K562 (cell line): ENCODE results near the gene TXNL1. TPM values are rescaled to one million over a fixed set of nuclear protein-coding genes. Genes with fewer than 3 reads are reported as not detected.

Experiments
- E2F3 ChIP-seq: fragments of 250-450 bp; sonication (Bioruptor Pico); IDR thresholded peaks from 2 replicates; pipeline ENCODE4 v1.4.0; 2020; ENCODE audit warnings: mild to moderate bottlenecking
- FOXJ2 ChIP-seq: fragments of 200-800 bp; sonication (Bioruptor generic); IDR thresholded peaks from 2 replicates; pipeline ENCODE4 v1.6.1; 2016; ENCODE audit warnings: missing genetic modification characterization, missing compliant biosample characterization
- LARP7 ChIP-seq: fragments of 450-650 bp; IDR thresholded peaks from 2 replicates; pipeline ENCODE4 v1.6.1; 2016
- MCM2 ChIP-seq: fragments of 450-650 bp; IDR thresholded peaks from 2 replicates; pipeline ENCODE4 v1.6.1; 2017; ENCODE audit warnings: low read depth, mild to moderate bottlenecking
- MED1 ChIP-seq: sonication (generic); formaldehyde crosslinking; IDR thresholded peaks from 2 replicates; pipeline ENCODE4 v1.8.1; 2023; ENCODE audit warnings: missing genetic modification reagents, borderline replicate concordance
- MGA ChIP-seq: fragments of 450-650 bp; IDR thresholded peaks from 2 replicates; pipeline ENCODE4 v1.6.1; 2016; ENCODE audit warnings: mild to moderate bottlenecking, moderate library complexity
- NCOA2 ChIP-seq, 2 experiments: fragments of 450-650 bp; IDR thresholded peaks; 2 replicates each; pipeline ENCODE4 v1.6.1; 2018; ENCODE audit warnings: mild to moderate bottlenecking in 2 of 2, moderate library complexity in 1 of 2; ENCODE audit not compliant: partially characterized antibody in 2 of 2
- NCOA6 ChIP-seq: fragments of 450-650 bp; IDR thresholded peaks from 2 replicates; pipeline ENCODE4 v1.6.1; 2017; ENCODE audit warnings: mild to moderate bottlenecking
- PHB2 ChIP-seq: fragments of 450-650 bp; IDR thresholded peaks from 2 replicates; pipeline ENCODE4 v1.6.1; 2017; ENCODE audit warnings: low read depth
- SMAD4 ChIP-seq: fragments of 250-450 bp; sonication (Bioruptor Pico); conservative IDR thresholded peaks from 2 replicates; pipeline ENCODE4 v1.8.0; 2021; ENCODE audit warnings: inconsistent platforms, mild to moderate bottlenecking, moderate library complexity
- SRSF9 ChIP-seq: fragments of 200-400 bp; formaldehyde crosslinking; IDR thresholded peaks from 2 replicates; pipeline ENCODE4 v1.6.1; 2017; ENCODE audit warnings: low read depth, low read length, borderline replicate concordance
- STAT5B ChIP-seq: fragments of 250-450 bp; sonication (Bioruptor Pico); IDR thresholded peaks from 2 replicates; pipeline ENCODE4 v1.8.0; 2021; ENCODE audit warnings: mild to moderate bottlenecking, inconsistent platforms
- XRCC5 ChIP-seq: fragments of 200-400 bp; formaldehyde crosslinking; IDR thresholded peaks from 2 replicates; pipeline ENCODE4 v1.6.1; 2017; ENCODE audit warnings: low read depth, mild to moderate bottlenecking, low read length
- YBX1 ChIP-seq: fragments of 450-650 bp; IDR thresholded peaks from 2 replicates; pipeline ENCODE4 v1.7.1; 2016; ENCODE audit warnings: mild to moderate bottlenecking
- ZNF280A ChIP-seq: fragments of 450-650 bp; IDR thresholded peaks from 2 replicates; pipeline ENCODE4 v1.6.1; 2018; ENCODE audit warnings: mild to moderate bottlenecking, low read depth; ENCODE audit not compliant: partially characterized antibody
- ZNF311 ChIP-seq: fragments of 250-450 bp; sonication (Bioruptor Pico); IDR thresholded peaks from 2 replicates; pipeline ENCODE4 v1.4.0; 2020; ENCODE audit warnings: mild to moderate bottlenecking, moderate library complexity
- ZNF408 ChIP-seq: fragments of 250-450 bp; sonication (Bioruptor Pico); IDR thresholded peaks from 2 replicates; pipeline ENCODE4 v1.4.0; 2020; ENCODE audit warnings: low read depth, mild to moderate bottlenecking, moderate library complexity
- polyA plus RNA-seq, 8 experiments: library from polyadenylated mRNA; depleted of rRNA in 4 of 8; stranded (reverse) in 5 of 8; unstranded in 3 of 8; fragments of >200 nt; fragmentation: Nextera tagmentation in 2 of 8; fragmentation: Illumina TruSeq in 1 of 8; extraction: Ambion mirVana in 2 of 8; extraction: Trizol in 1 of 8; gene quantifications; 2 replicates each; pipeline versions ENCODE4 v1.2.1 to v1.2.3, GENCODE V29; 2011 to 2014; ENCODE audit warnings: inconsistent platforms in 1 of 8, missing spikeins in 1 of 8
- total RNA-seq, 7 experiments: library from RNA; depleted of rRNA in 6 of 7; stranded (reverse); fragments of >200 nt in 6 of 7; fragmentation: Illumina TruSeq in 2 of 7; extraction: Trizol in 2 of 7; gene quantifications; 2 replicates each; pipeline versions ENCODE4 v1.2.1 to v1.2.3, GENCODE V29; 2011 to 2021; ENCODE audit warnings: low replicate concordance in 1 of 7

Gene TXNL1
- total and polyA plus RNA-seq, 9 of the 15 experiments (the other 6 are each of a cell fraction or from before 2014, with no cell fraction given): 45.4 to 103 (median 65.7) TPM

GRCh38 chr18:56650944-56651770, 12.8 kb upstream of the TXNL1 start, which contains the start of gene WDR7 (continued):
- TF ChIP-seq MGA (no peak), NCOA2 (IDR thresholded peaks at IDR 0.05; ENCODE audit: partially characterized antibody in 2 of 2) (no peak), FOXJ2 (tag) (no peak), MCM2 (no peak), YBX1 (no peak), ZNF311 (CRISPR knock-in tag) (no peak), SMAD4 (CRISPR knock-in tag) (peak; percentile 51; the same call in 1 of the 2 replicates), SRSF9 (no peak), PHB2 (no peak), ZNF280A (no peak), STAT5B (CRISPR knock-in tag) (no peak), XRCC5 (peak; percentile 74; the same call in 1 of the 2 replicates), E2F3 (CRISPR knock-in tag) (no peak), LARP7 (no peak), NCOA6 (no peak), MED1 (CRISPR knock-in tag) (no peak), ZNF408 (CRISPR knock-in tag) (no peak)
